NCI-H1694 treated with DMSO at 0.1 percent for 48 hours (cell line): Measurements from ENCODE around the gene GCNT4.

Source experiments
- DNase-seq: peaks from one replicate; lab custom pipeline; 2025; lab: John Stamatoyannopoulos, UW

Gene GCNT4

GRCh38 chr5:75017971-75018370, 34.4 kb downstream of the GCNT4 start:
- DNase-seq, result no peak

- no peak for DNase-seq
These were observed 35.5 kb downstream of the GCNT4 start for GRCh38 chr5:75016896-75017295.

GRCh38 chr5:75012748-75013147, 39.6 kb downstream of the GCNT4 start:
- DNase-seq, result no peak

- no peak for DNase-seq
These were observed 41.5 kb downstream of the GCNT4 start for GRCh38 chr5:75010838-75011237.

GRCh38 chr5:75009556-75010345, 42.6 kb downstream of the GCNT4 start:
- no peak for DNase-seq

- DNase-seq, result no peak
These were observed 45.2 kb downstream of the GCNT4 start for GRCh38 chr5:75006865-75007822.

- DNase-seq, result no peak
These were observed 46.8 kb downstream of the GCNT4 start for GRCh38 chr5:75005561-75005960.
